Astrocyte of the spinal cord (primary cell): ENCODE measurements around the gene TMUB2.

Experiments
- DNase-seq: peaks from one replicate; pipeline ENCODE4 v3.0.0; 2011; ENCODE audit warnings: low read depth, low spot score
- H3K4me3 ChIP-seq: 2 replicates; pipeline ENCODE4 v1.5.1; 2011; ENCODE audit warnings: low read depth, mild to moderate bottlenecking, low read length, moderate library complexity
- in situ Hi-C: cut with HindIII; loops from 2 replicates; pipeline ENCODE4 v1.10.0; 2017; ENCODE audit warnings: low sequenced_read_pairs
- TF ChIP-seq, protein P1 (sequence below): IDR thresholded peaks from 2 replicates; pipeline ENCODE4 v1.5.1; 2012; ENCODE audit warnings: low read depth, mild to moderate bottlenecking, low read length, inconsistent platforms

TMUB2 gene

DNA sequence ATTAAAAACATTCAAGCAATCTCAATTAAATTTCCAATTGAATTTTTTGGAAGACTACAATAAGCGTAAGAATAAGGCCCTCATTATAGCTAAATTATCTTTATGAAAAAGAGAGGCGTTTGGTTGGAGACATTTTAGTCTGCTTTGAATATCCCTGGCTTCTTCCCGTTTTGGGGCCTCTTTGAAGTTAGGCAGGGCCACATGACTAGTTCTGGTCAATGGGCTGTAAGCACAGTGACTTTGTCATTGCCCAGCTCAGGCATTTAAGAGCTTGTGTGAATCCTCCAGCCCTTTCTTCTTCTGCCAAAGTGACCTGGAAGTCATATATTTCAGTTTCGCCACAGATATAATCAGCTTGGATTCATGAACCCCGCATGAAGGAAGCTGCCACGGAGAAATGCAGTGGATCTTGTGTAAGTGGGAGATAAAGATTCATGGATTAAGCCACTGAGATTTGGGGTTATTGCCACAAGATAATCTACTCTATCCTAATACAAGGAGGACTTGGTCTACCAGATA is 54.4 kb downstream of the TMUB2 start:
- TF ChIP-seq, protein P1, sequence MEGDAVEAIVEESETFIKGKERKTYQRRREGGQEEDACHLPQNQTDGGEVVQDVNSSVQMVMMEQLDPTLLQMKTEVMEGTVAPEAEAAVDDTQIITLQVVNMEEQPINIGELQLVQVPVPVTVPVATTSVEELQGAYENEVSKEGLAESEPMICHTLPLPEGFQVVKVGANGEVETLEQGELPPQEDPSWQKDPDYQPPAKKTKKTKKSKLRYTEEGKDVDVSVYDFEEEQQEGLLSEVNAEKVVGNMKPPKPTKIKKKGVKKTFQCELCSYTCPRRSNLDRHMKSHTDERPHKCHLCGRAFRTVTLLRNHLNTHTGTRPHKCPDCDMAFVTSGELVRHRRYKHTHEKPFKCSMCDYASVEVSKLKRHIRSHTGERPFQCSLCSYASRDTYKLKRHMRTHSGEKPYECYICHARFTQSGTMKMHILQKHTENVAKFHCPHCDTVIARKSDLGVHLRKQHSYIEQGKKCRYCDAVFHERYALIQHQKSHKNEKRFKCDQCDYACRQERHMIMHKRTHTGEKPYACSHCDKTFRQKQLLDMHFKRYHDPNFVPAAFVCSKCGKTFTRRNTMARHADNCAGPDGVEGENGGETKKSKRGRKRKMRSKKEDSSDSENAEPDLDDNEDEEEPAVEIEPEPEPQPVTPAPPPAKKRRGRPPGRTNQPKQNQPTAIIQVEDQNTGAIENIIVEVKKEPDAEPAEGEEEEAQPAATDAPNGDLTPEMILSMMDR, result no peak
- in situ Hi-C loops, result no loop called here
- H3K4me3 ChIP-seq, result no peak overlapping the region
- no peak for DNase-seq
